Measurements from ENCODE around the gene WAPL. TPM values are rescaled to one million over a fixed set of nuclear protein-coding genes. Genes with fewer than 3 reads are reported as not detected.
"Not testable (repeated sequence)": the region's sequence is repeated elsewhere in the genome, so short reads cannot be mapped to it uniquely, and the experiment has no call there.

WAPL gene
- total RNA-seq = 10 to 100 TPM; 33.8 to 44.2 (median 37.0) TPM
- polyA plus RNA-seq = 10 to 100 TPM; 15.0 to 18.8 (median 17.6) TPM

GRCh38 chr10:86521678-86522509 is at the start of gene WAPL:
Gene WAPL (minus strand): TSS chr10:86521792. CDS start chr10:86518069, 3,723 bp downstream.
- DNase-seq = peak; percentile 98
- no peaks in the 10 kb centered on the region for H3K9me3 ChIP-seq
- WGBS, 2 donors = 0% methylated on average over 87 of the region's 87 CpGs
- peaks cover 0 to 60% (median 51%) of the 10 kb centered on the region in 4 donors for H3K4me1 ChIP-seq
- intact Hi-C loops (cut with DNase I) = loop anchor here (5.0 kb wide), 4 partner anchors 65 to 145 kb away; partner anchors contain the start of gene LDB3
- H3K27me3 ChIP-seq = no peaks in the 10 kb centered on the region
- H3K36me3 ChIP-seq = peaks cover 0 to 9% (median 0%) of the 10 kb centered on the region in 4 donors
- H3K27ac ChIP-seq = peak within 1 kb of the TSS; percentile 93 to 99 (median 97)
- TF ChIP-seq CTCF (IDR thresholded peaks at IDR 0.05) (no peak), POLR2A (IDR thresholded peaks at IDR 0.05) (peak; percentile 39 to 62), EP300 (IDR thresholded peaks at IDR 0.05) (no peak), POLR2AphosphoS5 (IDR thresholded peaks at IDR 0.05) (peak; percentile 78 to 91 (median 87))
- H3K4me3 ChIP-seq = peak within 1 kb of the TSS; percentile 78 to 96 (median 88)

GRCh38 chr10:86569335-86569734 is 47.7 kb upstream of the WAPL start:
- no peaks in the 10 kb centered on the region for H3K4me1 ChIP-seq
- TF ChIP-seq POLR2A (IDR thresholded peaks at IDR 0.05) (no peak), CTCF (IDR thresholded peaks at IDR 0.05) (no peak), EP300 (IDR thresholded peaks at IDR 0.05) (no peak), POLR2AphosphoS5 (IDR thresholded peaks at IDR 0.05) (no peak)
- intact Hi-C loops (cut with DNase I) = no loop called here
- no peak overlapping the region for H3K27ac ChIP-seq
- peaks cover 0 to 3% (median 0%) of the 10 kb centered on the region in 4 donors for H3K9me3 ChIP-seq
- H3K4me3 ChIP-seq = no peak overlapping the region
- H3K27me3 ChIP-seq = no peaks in the 10 kb centered on the region
- DNase-seq = no peak
- no peaks in the 10 kb centered on the region for H3K36me3 ChIP-seq

GRCh38 chr10:86566518-86566917 is 44.9 kb upstream of the WAPL start:
- H3K27ac ChIP-seq, DNase-seq: not testable (repeated sequence)

GRCh38 chr10:86563338-86563737 is 41.7 kb upstream of the WAPL start:
- H3K27me3 ChIP-seq; H3K27ac ChIP-seq; H3K4me3 ChIP-seq; H3K9me3 ChIP-seq; H3K36me3 ChIP-seq; intact Hi-C loops (cut with DNase I); H3K4me1 ChIP-seq; DNase-seq: not testable (repeated sequence)
- 71 to 74% methylated on average over 6 of the region's 6 CpGs for WGBS, 2 donors

More at GRCh38 chr10:86566518-86566917, 44.9 kb upstream of the WAPL start:
- H3K27me3 ChIP-seq; H3K4me1 ChIP-seq; H3K36me3 ChIP-seq; H3K9me3 ChIP-seq; intact Hi-C loops (cut with DNase I); H3K4me3 ChIP-seq: not testable (repeated sequence)
- WGBS, 2 donors = 52 to 67% methylated on average over 2 of the region's 2 CpGs

- DNase-seq; intact Hi-C loops (cut with DNase I); H3K27me3 ChIP-seq; H3K9me3 ChIP-seq; H3K36me3 ChIP-seq; H3K4me3 ChIP-seq; H3K27ac ChIP-seq; H3K4me1 ChIP-seq: not testable (repeated sequence)
- WGBS, 2 donors = 91 to 93% methylated on average over 3 of the region's 3 CpGs
Observed at GRCh38 chr10:86558695-86559094, 37.1 kb upstream of the WAPL start.

GRCh38 chr10:86556933-86557649 is 35.5 kb upstream of the WAPL start:
- no peaks in the 10 kb centered on the region for H3K9me3 ChIP-seq
- H3K27me3 ChIP-seq = no peaks in the 10 kb centered on the region
- no peaks in the 10 kb centered on the region for H3K4me1 ChIP-seq
- WGBS, 2 donors = 72 to 78% methylated on average over 15 of the region's 15 CpGs
- TF ChIP-seq POLR2AphosphoS5 (IDR thresholded peaks at IDR 0.05) = no peak
- TF ChIP-seq EP300 (IDR thresholded peaks at IDR 0.05) = no peak
- TF ChIP-seq POLR2A (IDR thresholded peaks at IDR 0.05) = no peak
- no peak for TF ChIP-seq CTCF (IDR thresholded peaks at IDR 0.05)
- intact Hi-C loops (cut with DNase I) = no loop called here
- H3K4me3 ChIP-seq = no peak overlapping the region
- DNase-seq = no peak
- H3K27ac ChIP-seq = no peak overlapping the region
- no peaks in the 10 kb centered on the region for H3K36me3 ChIP-seq

All from sigmoid colon (tissue), 7 donors.